ENCODE measurements around the gene GJC1. TPM values are rescaled to one million over a fixed set of nuclear protein-coding genes. Genes with fewer than 3 reads are reported as not detected.
A peak's percentile ranks its signal among the peaks of the same experiment; 100 is the strongest.

Gene GJC1
- total and polyA plus RNA-seq, 9 of the 15 experiments (the other 6 are each of a cell fraction or from before 2014, with no cell fraction given): 0.04 to 1.4 (median 0.18) TPM; not detected in 1

- no peaks in the 10 kb centered on the region for H3K9me1 ChIP-seq (ENCODE audit: control insufficient read depth, insufficient read depth, low read length)
- no peak overlapping the region for H3K9ac ChIP-seq (ENCODE audit: insufficient read depth in 1 of 2, low read depth in 2 of 2, low read length in 2 of 2)
- ChIA-PET POLR2A (interaction anchor here (1.6 kb wide), 1 partner anchor 26 kb away, joined by 6 read pairs; no protein-coding TSS in a partner anchor), CTCF (ENCODE audit: low intra/inter-chr PET ratio) (no interaction called here)
- peaks cover 0 to 5% of the 10 kb centered on the region in 2 experiments; a peak in 4 of 5 replicates for H3K4me1 ChIP-seq (replicated peaks in 1 of 2; ENCODE audit: control insufficient read depth in 2 of 2, insufficient read depth in 2 of 2, low read length in 2 of 2)
- intact Hi-C loops (cut with micrococcal nuclease) (no loop called here), in situ Hi-C loops (cut with MboI) (no loop called here)
- no peak overlapping the region for H3K27ac ChIP-seq (ENCODE audit: extremely low read depth, low read depth, low read length)
- H4K20me1 ChIP-seq (replicated peaks; ENCODE audit: control insufficient read depth, insufficient read depth, low read length): no peaks in the 10 kb centered on the region
- H3K27me3 ChIP-seq (ENCODE audit: control insufficient read depth in 2 of 2, insufficient read depth in 2 of 2, low read length in 2 of 2): peaks cover 9 to 10% of the 10 kb centered on the region in 2 experiments; a peak in 4 of 5 replicates
- 65% methylated on average over 9 of the region's 9 CpGs for WGBS (ENCODE audit: insufficient coverage, low coverage, missing lambda C conversion rate)
- no peak overlapping the region for H3K4me3 ChIP-seq
- peak overlapping the region; percentile 49 for H2AFZ ChIP-seq (ENCODE audit: low read depth, low read length)
- H3K79me2 ChIP-seq (ENCODE audit: control insufficient read depth, insufficient read depth, low read length): no peaks in the 10 kb centered on the region
- FAIRE-seq: no peak
- no peaks in the 10 kb centered on the region for H3K36me3 ChIP-seq (ENCODE audit: control insufficient read depth, insufficient read depth, low read length)
- H3K4me2 ChIP-seq (ENCODE audit: insufficient read depth, low read length): no peak overlapping the region
- no peaks in the 10 kb centered on the region for H3K9me3 ChIP-seq (replicated peaks; ENCODE audit: control insufficient read depth, insufficient read depth, low read depth, low read length)
- no peak for DNase-seq (ENCODE audit: extremely low read depth in 1 of 4, low spot score in 3 of 4)
- TF ChIP-seq ZNF175 (CRISPR knock-in tag; IDR thresholded peaks at IDR 0.05; ENCODE audit: low read depth): no peak
- TF ChIP-seq SIX5 (IDR thresholded peaks at IDR 0.05; ENCODE audit: borderline replicate concordance in 1 of 2, insufficient read depth in 1 of 2, low read depth in 1 of 2, low read length in 2 of 2): no peak
- no peak for TF ChIP-seq ZBTB26 (CRISPR knock-in tag; IDR thresholded peaks at IDR 0.05)
- no peak for TF ChIP-seq GABPB1 (CRISPR knock-in tag; IDR thresholded peaks at IDR 0.05)
- no peak for TF ChIP-seq TAF15 (IDR thresholded peaks at IDR 0.05; ENCODE audit: low read depth, low read length)
- no peak for TF ChIP-seq ZMIZ1 (IDR thresholded peaks at IDR 0.05; ENCODE audit: low read depth in 2 of 2, low read length in 2 of 2)
- no peak for TF ChIP-seq MTA3 (IDR thresholded peaks at IDR 0.05; ENCODE audit: borderline replicate concordance)
- TF ChIP-seq ZNF347 (CRISPR knock-in tag; IDR thresholded peaks at IDR 0.05; ENCODE audit: low read depth): no peak
- TF ChIP-seq HMG20A (CRISPR knock-in tag; conservative IDR thresholded peaks at IDR 0.05): no peak
- no peak for TF ChIP-seq HIVEP1 (CRISPR knock-in tag; IDR thresholded peaks at IDR 0.05)
- TF ChIP-seq PML (IDR thresholded peaks at IDR 0.05; ENCODE audit: low read length): no peak
- no peak for TF ChIP-seq PTTG1 (tag; IDR thresholded peaks at IDR 0.05; ENCODE audit: low read depth)
- TF ChIP-seq KLF1 (tag; IDR thresholded peaks at IDR 0.05): no peak
- no peak for TF ChIP-seq USF2 (CRISPR knock-in tag; IDR thresholded peaks at IDR 0.05)
- TF ChIP-seq TSC22D4 (tag; IDR thresholded peaks at IDR 0.05): no peak
- no peak for TF ChIP-seq HNRNPL (IDR thresholded peaks at IDR 0.05; ENCODE audit: low read depth, low read length)
- no TSS peak for BruUV-seq (replicated peaks)
- ATAC-seq: no peak; the same call in 2 of the 3 replicates
Measured at GRCh38 chr17:44795421-44795820, 34.7 kb downstream of the GJC1 start.
